SJSA1 (cell line): ENCODE data around the gene C18orf63. TPM values are rescaled to one million over a fixed set of nuclear protein-coding genes. Genes with fewer than 3 reads are reported as not detected.
"Not testable (repeated sequence)": the region's sequence is repeated elsewhere in the genome, so short reads cannot be mapped to it uniquely, and the experiment has no call there.

Experiments
- DNase-seq, 2 experiments: peaks; one replicate each; pipeline ENCODE4 v3.0.0-alpha.2; 2015 to 2020; ENCODE audit warnings: low spot score in 2 of 2, low read depth in 1 of 2
- H3K27ac ChIP-seq: fragments of 250-450 bp; sonication (Bioruptor Pico); 2 replicates; pipeline ENCODE4 v1.5.1; 2020; ENCODE audit warnings: mild to moderate bottlenecking, moderate library complexity
- H3K27me3 ChIP-seq: fragments of 250-450 bp; sonication (Bioruptor Pico); replicated peaks from 2 replicates; pipeline ENCODE4 v1.5.1; 2020; ENCODE audit warnings: mild to moderate bottlenecking, moderate library complexity
- H3K36me3 ChIP-seq: fragments of 250-450 bp; sonication (Bioruptor Pico); 2 replicates; pipeline ENCODE4 v1.5.1; 2020; ENCODE audit warnings: mild to moderate bottlenecking
- H3K4me1 ChIP-seq: fragments of 250-450 bp; sonication (Bioruptor Pico); replicated peaks from 2 replicates; pipeline ENCODE4 v1.6.1; 2021; ENCODE audit warnings: mild to moderate bottlenecking
- H3K4me3 ChIP-seq: fragments of 250-450 bp; sonication (Bioruptor Pico); 2 replicates; pipeline ENCODE4 v1.5.1; 2020; ENCODE audit warnings: mild to moderate bottlenecking
- H3K9me3 ChIP-seq: fragments of 250-450 bp; sonication (Bioruptor Pico); replicated peaks from 2 replicates; pipeline ENCODE4 v1.5.1; 2020; ENCODE audit warnings: mild to moderate bottlenecking
- total RNA-seq: library from RNA; depleted of rRNA; stranded (reverse); fragments of >200 nt; shearing (Covaris generic); gene quantifications from 2 replicates; pipeline ENCODE4 v1.2.3, GENCODE V29; 2014

Gene C18orf63
- total RNA-seq, 1 experiment from 2014 or later, result not detected

- H3K36me3 ChIP-seq, result peaks cover 3% of the 10 kb centered on the region
- peak overlapping the region; percentile 60 for H3K4me3 ChIP-seq
- no peak for DNase-seq
- H3K27ac ChIP-seq, result no peak overlapping the region
- no peaks in the 10 kb centered on the region for H3K27me3 ChIP-seq
- H3K9me3 ChIP-seq, result 0 out of 2 replicates have a peak, but pooled peaks cover 3% of the 10 kb centered on the region
- peaks cover 46% of the 10 kb centered on the region for H3K4me1 ChIP-seq
Observed at GRCh38 chr18:74290794-74291471, 24.7 kb upstream of the C18orf63 start.

- Histone ChIP-seq H3K4me3 (peak overlapping the region; percentile 60), H3K27ac (no peak overlapping the region)
- no peak for DNase-seq
Observed at GRCh38 chr18:74291472-74291770, 24.2 kb upstream of the C18orf63 start.

DNA sequence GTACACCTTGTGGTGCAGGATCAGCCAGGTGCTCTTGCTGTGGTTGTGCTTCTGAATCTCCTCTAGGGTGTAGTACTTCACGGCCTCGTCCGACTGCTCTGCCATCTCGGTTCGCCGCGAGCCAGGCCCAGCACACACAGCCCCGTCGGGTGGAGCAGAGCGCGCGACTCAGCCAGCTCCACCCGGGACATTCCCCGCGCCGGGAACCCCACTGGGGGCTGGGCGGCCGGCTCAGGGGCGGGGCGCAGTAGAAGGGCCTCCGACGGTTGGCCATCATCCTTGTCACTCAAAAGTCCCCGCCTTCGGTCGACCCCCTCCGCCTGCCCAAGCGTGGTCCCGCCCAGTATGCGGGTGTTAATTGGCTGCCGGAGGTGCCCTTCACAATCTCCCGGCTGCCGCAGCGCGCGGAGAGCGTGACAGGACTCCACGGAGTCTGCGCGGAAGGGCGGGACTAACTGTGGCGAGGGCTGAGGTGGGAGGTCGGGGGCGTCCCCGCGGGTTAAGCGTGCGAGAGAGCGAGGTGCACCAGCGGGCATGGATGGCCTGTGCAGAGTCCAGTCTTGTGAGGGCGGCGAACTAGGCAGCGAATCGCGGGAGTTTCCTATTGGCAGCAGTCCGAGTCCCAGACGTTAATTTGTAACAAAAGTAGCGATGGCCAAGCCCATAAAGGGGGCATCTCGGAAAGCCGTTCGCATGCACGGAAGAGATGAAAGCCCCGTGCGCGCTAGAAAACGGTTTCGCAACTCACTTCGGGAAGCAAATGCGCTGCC is 23.7 kb upstream of the C18orf63 start, which contains the start of gene CYB5A:
Gene CYB5A (minus strand): TSS at position 193 of the 770 bp plus-strand sequence. CDS start 88 bp downstream, at position 105.
- H3K27ac ChIP-seq, result no peak within 1 kb of the TSS

More at GRCh38 chr18:74291472-74291770, 24.2 kb upstream of the C18orf63 start:
- H3K27me3 ChIP-seq, result no peaks in the 10 kb centered on the region
- peaks cover 3% of the 10 kb centered on the region for H3K36me3 ChIP-seq
- 0 out of 2 replicates have a peak, but pooled peaks cover 3% of the 10 kb centered on the region for H3K9me3 ChIP-seq
- H3K4me1 ChIP-seq, result peaks cover 41% of the 10 kb centered on the region

GRCh38 chr18:74292541-74292858 is 23.1 kb upstream of the C18orf63 start:
- no peak for DNase-seq
- Histone ChIP-seq H3K36me3 (peaks cover 3% of the 10 kb centered on the region), H3K4me3 (peak overlapping the region; percentile 60), H3K4me1 (peaks cover 37% of the 10 kb centered on the region), H3K9me3 (0 out of 2 replicates have a peak, but pooled peaks cover 3% of the 10 kb centered on the region), H3K27ac (no peak overlapping the region), H3K27me3 (no peaks in the 10 kb centered on the region)

More for the DNA sequence above, 23.7 kb upstream of the C18orf63 start, which contains the start of gene CYB5A:
- Histone ChIP-seq H3K4me1 (peaks cover 37% of the 10 kb centered on the region), H3K9me3 (0 out of 2 replicates have a peak, but pooled peaks cover 3% of the 10 kb centered on the region), H3K36me3 (peaks cover 3% of the 10 kb centered on the region), H3K27me3 (no peaks in the 10 kb centered on the region), H3K4me3 (peak within 1 kb of the TSS; percentile 60)
- DNase-seq, result peak; percentile 97

DNA sequence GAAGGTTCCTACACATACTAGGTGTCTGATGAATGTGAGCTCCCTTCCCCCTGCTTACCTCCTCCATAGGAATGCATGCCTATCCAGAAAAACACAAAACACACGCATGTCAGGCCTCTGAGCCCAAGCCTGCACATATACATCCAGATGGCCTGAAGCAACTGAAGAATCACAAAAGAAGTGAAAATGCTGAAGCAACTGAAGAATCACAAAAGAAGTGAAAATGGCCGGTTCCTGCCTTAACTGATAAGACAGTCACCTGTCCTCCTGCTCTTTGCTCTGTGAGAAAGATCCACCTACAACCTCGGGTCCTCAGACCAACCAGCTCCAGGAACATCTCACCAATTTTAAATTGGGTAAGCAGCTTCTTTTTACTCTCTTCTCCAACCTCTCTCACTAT is 22.7 kb upstream of the C18orf63 start:
- not testable (repeated sequence) for H3K36me3 ChIP-seq, H3K27ac ChIP-seq, H3K9me3 ChIP-seq, DNase-seq, H3K27me3 ChIP-seq, H3K4me3 ChIP-seq
- H3K4me1 ChIP-seq, result peaks cover 36% of the 10 kb centered on the region

DNA sequence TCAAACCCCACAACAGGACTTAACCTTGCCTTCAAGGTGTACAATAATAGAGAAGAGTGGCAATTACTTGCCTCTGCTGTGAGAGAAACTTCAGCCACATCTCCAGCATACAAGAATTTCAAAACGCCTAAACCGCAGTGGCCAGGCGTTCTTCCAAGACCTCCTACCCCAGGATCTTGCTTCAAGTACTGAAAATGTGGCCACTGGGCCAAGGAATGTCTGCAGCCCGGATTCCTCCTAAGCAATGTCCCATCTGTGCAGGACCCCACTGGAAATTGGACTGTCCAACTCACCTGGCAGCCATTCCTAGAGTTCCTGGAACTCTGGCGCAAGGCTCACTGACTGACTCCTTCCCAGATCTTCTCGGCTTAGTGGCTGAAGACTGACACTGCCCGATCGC is 21.1 kb upstream of the C18orf63 start:
- peaks cover 3% of the 10 kb centered on the region; the same call in 1 of the 2 replicates for H3K36me3 ChIP-seq
- H3K27ac ChIP-seq, result no peak overlapping the region
- H3K4me3 ChIP-seq, result no peak overlapping the region
- no peaks in the 10 kb centered on the region for H3K27me3 ChIP-seq
- H3K9me3 ChIP-seq, result peaks cover 3% of the 10 kb centered on the region; the same call in 1 of the 2 replicates
- DNase-seq, result no peak
- H3K4me1 ChIP-seq, result peaks cover 24% of the 10 kb centered on the region

GRCh38 chr18:74299162-74299561 is 16.5 kb upstream of the C18orf63 start:
- Histone ChIP-seq H3K27ac (no peak overlapping the region), H3K4me1 (peaks cover 22% of the 10 kb centered on the region), H3K36me3 (no peaks in the 10 kb centered on the region), H3K27me3 (no peaks in the 10 kb centered on the region), H3K9me3 (no peaks in the 10 kb centered on the region; the same call in 1 of the 2 replicates), H3K4me3 (no peak overlapping the region)
- no peak for DNase-seq

GRCh38 chr18:74299746-74300145 is 15.9 kb upstream of the C18orf63 start:
- Histone ChIP-seq H3K36me3 (no peaks in the 10 kb centered on the region), H3K27me3 (no peaks in the 10 kb centered on the region), H3K27ac (0 out of 2 replicates have a peak overlapping the region, but pooled peaks have one; percentile 9), H3K4me3 (no peak overlapping the region), H3K9me3 (no peaks in the 10 kb centered on the region; the same call in 1 of the 2 replicates), H3K4me1 (peaks cover 22% of the 10 kb centered on the region)
- peak in 1 of 2 experiments; percentile 60 for DNase-seq

DNA sequence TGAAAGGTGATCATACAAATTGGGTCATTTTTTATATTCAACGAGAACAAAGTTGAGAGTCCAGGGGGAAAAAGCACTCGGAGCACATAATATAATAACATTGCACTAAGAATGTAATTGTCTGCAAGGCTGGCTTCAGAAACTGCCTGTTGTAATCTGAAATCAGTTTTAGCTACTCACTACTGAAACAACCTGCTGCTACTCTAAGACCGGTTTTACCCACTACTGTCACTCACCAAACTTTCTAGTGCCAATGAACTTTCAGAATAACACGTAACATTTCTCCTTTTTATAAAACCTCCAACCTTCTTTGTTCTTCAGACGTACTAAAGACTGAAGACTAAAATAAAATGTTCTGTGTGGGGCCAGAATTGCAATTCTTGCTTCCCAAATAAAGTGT is 12.3 kb upstream of the C18orf63 start:
- DNase-seq, result no peak
- Histone ChIP-seq H3K27me3 (no peaks in the 10 kb centered on the region), H3K4me1 (peaks cover 22% of the 10 kb centered on the region)

DNA sequence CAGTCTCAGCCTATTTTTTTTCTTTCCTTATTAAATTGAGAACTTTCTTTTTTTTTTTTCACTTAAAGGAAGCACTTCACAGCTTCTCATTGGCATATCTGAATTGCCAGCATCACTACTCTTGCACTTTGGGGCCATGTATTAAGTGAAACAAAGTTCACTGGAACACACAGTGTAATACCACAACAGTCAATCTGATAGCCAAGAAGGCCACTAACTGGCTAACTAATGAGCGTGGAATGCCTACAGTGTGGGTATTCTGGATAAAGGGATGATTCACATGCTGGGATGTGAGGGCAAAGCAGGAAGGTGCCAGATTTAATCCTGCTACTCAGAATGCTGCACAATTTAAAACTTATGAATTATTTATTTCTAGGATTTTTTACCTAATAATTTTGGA is 11.7 kb upstream of the C18orf63 start:
- Histone ChIP-seq H3K9me3 (no peaks in the 10 kb centered on the region; the same call in 1 of the 2 replicates), H3K27ac (no peak overlapping the region), H3K36me3 (no peaks in the 10 kb centered on the region), H3K4me1 (peaks cover 22% of the 10 kb centered on the region), H3K27me3 (no peaks in the 10 kb centered on the region), H3K4me3 (no peak overlapping the region)
- DNase-seq, result peak in 1 of 2 experiments; percentile 33

More for the DNA sequence above, 12.3 kb upstream of the C18orf63 start:
- Histone ChIP-seq H3K4me3 (no peak overlapping the region), H3K36me3 (no peaks in the 10 kb centered on the region), H3K27ac (no peak overlapping the region), H3K9me3 (no peaks in the 10 kb centered on the region; the same call in 1 of the 2 replicates)

GRCh38 chr18:74310411-74310810 is 5.2 kb upstream of the C18orf63 start:
- Histone ChIP-seq H3K4me1 (peaks cover 7% of the 10 kb centered on the region), H3K4me3 (no peak overlapping the region), H3K9me3 (no peaks in the 10 kb centered on the region), H3K36me3 (no peaks in the 10 kb centered on the region), H3K27me3 (no peaks in the 10 kb centered on the region), H3K27ac (no peak overlapping the region)
- peak; percentile 47 to 50 for DNase-seq

DNA sequence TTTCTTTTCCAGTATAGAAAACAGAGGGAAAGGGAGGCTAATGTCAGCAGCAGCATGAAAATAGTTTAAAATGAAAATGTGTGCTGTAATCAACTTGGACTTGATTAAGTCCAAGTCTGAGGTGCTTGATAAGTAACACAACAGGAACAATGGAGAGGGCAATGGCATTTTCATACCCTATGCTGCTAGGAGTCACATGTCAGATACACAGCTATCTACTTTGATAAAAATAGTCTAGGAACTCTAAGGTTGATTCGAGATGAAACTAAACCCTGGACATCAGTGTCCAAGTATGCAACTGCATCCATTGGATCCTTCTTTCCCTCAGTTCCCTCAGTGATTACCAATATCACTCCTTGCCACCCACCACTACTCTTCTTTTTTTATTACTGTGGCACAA is 4.6 kb upstream of the C18orf63 start:
- Histone ChIP-seq H3K9me3 (no peaks in the 10 kb centered on the region), H3K4me3 (no peak overlapping the region), H3K27ac (no peak overlapping the region), H3K36me3 (no peaks in the 10 kb centered on the region), H3K4me1 (peaks cover 13% of the 10 kb centered on the region), H3K27me3 (no peaks in the 10 kb centered on the region)
- no peak for DNase-seq

GRCh38 chr18:74314759-74315463 is 728 bp upstream of the C18orf63 start:
- Histone ChIP-seq H3K27ac (no peak overlapping the region), H3K36me3 (no peaks in the 10 kb centered on the region), H3K9me3 (no peaks in the 10 kb centered on the region), H3K27me3 (no peaks in the 10 kb centered on the region), H3K4me3 (no peak overlapping the region), H3K4me1 (peaks cover 33% of the 10 kb centered on the region)
- no peak for DNase-seq
